Brain microvascular endothelial cell (primary cell): Measurements from ENCODE around the gene IKBKE.

Experiments used
- DNase-seq: peaks from one replicate; pipeline ENCODE4 v3.0.0-alpha.2; 2020
- H3K27ac ChIP-seq: fragments of 250-450 bp; sonication (Bioruptor Pico); 2 replicates; pipeline ENCODE4 v1.5.1; 2020; ENCODE audit warnings: mild to moderate bottlenecking, moderate library complexity
- H3K27me3 ChIP-seq: fragments of 250-450 bp; sonication (Bioruptor Pico); replicated peaks from 2 replicates; pipeline ENCODE4 v1.5.1; 2020; ENCODE audit warnings: mild to moderate bottlenecking
- H3K36me3 ChIP-seq: fragments of 250-450 bp; sonication (Bioruptor Pico); replicated peaks from 2 replicates; pipeline ENCODE4 v1.5.1; 2020; ENCODE audit warnings: mild to moderate bottlenecking
- H3K4me3 ChIP-seq: 2 replicates; pipeline ENCODE4 v1.5.1; 2011; ENCODE audit warnings: low read depth, mild to moderate bottlenecking, control low read depth, low read length, moderate library complexity
- in situ Hi-C: cut with HindIII; loops from 2 replicates; pipeline ENCODE4 v1.10.0; 2017; ENCODE audit warnings: low sequenced_read_pairs, low pct_ligation_motif_present
- TF ChIP-seq, protein P1 (sequence below): IDR thresholded peaks from 2 replicates; pipeline ENCODE4 v1.5.1; 2011; ENCODE audit warnings: low read depth, mild to moderate bottlenecking, moderate library complexity, low read length, control low read depth, inconsistent platforms; ENCODE audit errors: missing control alignments

Gene IKBKE

DNA sequence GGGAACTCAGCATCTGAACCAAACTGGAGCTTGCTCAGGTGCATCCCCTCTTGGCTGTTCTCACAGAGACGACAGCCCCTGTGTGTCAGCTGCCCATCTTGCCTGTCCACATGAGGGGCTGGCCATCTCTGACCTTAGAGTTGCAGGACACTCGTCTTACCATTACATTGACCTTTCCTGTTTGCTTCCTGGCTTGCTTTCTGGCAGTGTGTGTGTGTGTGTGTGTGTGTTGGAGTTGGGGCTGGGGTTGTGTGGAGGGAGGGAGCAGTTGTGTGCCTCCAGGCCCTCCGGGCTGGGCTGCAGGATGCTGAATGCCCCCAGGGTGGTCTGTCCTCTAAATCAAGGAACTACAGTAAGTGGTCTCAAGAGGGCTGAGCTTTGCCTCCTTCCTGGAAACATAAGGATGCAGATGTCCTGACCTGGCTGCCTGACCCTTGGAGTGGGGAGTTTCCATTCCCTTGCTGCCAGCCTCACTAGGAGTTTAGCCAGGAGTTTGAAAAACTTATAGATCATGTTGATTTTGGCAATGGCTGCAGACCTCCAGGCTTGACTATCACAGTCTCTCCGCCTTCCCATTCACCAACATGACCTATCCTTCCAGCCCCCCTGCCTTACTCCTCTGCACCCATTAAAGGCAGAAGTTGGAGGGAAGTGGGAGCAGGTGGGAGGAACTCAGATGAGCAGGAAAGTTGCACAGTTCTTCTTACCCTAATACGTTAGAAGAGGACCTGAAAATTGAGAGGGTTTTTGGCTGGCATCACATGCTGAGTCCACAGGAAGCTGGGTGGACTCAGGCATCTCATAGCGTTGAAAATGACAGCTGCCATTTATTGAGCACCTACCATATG is 56.0 kb downstream of the IKBKE start:
- in situ Hi-C loops: no loop called here
- DNase-seq: no peak
- no peaks in the 10 kb centered on the region for H3K36me3 ChIP-seq
- no peaks in the 10 kb centered on the region for H3K27me3 ChIP-seq
- TF ChIP-seq, protein P1, sequence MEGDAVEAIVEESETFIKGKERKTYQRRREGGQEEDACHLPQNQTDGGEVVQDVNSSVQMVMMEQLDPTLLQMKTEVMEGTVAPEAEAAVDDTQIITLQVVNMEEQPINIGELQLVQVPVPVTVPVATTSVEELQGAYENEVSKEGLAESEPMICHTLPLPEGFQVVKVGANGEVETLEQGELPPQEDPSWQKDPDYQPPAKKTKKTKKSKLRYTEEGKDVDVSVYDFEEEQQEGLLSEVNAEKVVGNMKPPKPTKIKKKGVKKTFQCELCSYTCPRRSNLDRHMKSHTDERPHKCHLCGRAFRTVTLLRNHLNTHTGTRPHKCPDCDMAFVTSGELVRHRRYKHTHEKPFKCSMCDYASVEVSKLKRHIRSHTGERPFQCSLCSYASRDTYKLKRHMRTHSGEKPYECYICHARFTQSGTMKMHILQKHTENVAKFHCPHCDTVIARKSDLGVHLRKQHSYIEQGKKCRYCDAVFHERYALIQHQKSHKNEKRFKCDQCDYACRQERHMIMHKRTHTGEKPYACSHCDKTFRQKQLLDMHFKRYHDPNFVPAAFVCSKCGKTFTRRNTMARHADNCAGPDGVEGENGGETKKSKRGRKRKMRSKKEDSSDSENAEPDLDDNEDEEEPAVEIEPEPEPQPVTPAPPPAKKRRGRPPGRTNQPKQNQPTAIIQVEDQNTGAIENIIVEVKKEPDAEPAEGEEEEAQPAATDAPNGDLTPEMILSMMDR: no peak
- no peak overlapping the region for H3K27ac ChIP-seq
- no peak overlapping the region for H3K4me3 ChIP-seq

DNA sequence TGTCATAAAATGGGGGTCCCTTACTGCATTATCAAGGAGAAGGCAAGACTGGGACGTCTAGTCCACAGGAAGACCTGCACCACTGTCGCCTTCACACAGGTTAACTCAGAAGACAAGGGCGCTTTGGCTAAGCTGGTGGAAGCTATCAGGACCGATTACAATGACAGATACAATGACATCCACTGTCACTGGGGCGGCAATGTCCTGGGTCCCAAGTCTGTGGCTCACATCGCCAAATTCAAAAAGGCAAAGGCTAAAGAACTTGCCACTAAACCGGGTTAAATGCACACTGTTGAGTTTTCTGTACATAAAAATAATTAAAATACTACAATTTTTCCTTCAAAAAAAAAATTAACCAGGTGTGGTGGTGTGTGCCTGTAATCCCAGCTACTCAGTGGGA is 59.1 kb downstream of the IKBKE start:
- H3K27ac ChIP-seq: no peak overlapping the region
- TF ChIP-seq, protein P1: no peak
- in situ Hi-C loops: no loop called here
- no peaks in the 10 kb centered on the region for H3K27me3 ChIP-seq
- no peak for DNase-seq
- no peaks in the 10 kb centered on the region for H3K36me3 ChIP-seq
- H3K4me3 ChIP-seq: no peak overlapping the region

DNA sequence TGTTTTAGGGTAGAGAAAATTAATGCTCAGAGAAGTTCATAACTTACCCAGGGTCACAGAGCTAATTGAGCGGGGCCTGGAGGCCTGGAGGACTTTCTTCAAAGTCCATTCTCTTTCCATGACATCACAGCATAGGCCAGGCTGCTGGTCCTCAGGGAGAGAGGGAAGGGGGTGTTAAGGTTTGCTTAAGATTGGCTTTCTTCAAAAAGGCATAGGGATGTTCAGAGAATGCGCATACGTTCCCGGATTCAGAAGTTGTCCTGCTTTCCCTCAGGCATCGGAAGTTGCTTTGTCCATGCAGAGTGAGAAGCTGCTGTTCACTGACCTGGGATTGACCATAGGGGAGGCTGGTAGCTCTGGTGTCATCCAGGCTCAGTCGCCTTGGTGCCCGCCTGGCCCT is 62.1 kb downstream of the IKBKE start:
- DNase-seq: no peak
- Histone ChIP-seq H3K4me3 (no peak overlapping the region), H3K27ac (no peak overlapping the region), H3K36me3 (no peaks in the 10 kb centered on the region), H3K27me3 (no peaks in the 10 kb centered on the region)
- in situ Hi-C loops: no loop called here
- TF ChIP-seq, protein P1: no peak

DNA sequence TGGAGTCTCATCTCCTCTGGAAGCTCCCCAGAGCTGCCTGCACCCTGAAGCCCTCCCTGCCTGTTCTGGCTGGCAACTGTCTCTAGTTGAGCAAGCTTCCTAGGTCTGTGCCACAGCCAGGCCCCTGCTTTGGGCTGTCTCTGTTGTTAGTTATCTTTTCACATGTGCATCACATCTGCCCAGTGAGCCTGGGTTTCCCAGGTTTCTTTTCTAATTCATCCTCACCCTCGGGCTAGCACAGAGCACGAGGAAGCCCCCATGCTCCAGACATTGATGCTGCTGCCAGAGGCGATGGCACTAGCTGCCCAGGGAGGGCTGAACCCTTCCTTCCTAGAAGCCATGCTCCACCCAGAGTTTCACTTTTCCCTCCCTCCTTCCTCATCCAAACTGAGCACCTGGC is 64.3 kb downstream of the IKBKE start:
- no peaks in the 10 kb centered on the region for H3K36me3 ChIP-seq
- in situ Hi-C loops: no loop called here

DNA sequence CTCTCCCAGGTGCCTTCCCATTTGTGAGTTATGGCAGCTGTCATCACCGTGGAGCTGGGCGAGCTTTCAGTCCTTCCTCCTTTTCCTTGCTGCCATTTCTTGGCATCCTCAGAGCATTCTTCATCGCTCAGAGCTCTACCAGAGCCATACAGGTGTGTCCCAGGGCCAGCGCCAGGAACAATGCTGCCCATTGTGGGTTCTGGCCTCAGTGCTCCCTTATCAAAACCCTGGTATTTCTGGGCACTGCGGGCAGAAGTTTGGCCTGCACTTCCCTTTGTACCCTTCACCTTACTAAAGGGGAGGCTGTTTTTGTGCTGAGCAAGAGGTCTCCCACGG is 65.5 kb downstream of the IKBKE start:
- TF ChIP-seq, protein P1: no peak
- H3K36me3 ChIP-seq: no peaks in the 10 kb centered on the region
- no peak for DNase-seq
- no peak overlapping the region for H3K4me3 ChIP-seq
- H3K27me3 ChIP-seq: no peaks in the 10 kb centered on the region
- in situ Hi-C loops: no loop called here
- no peak overlapping the region for H3K27ac ChIP-seq

More for the DNA sequence above, 64.3 kb downstream of the IKBKE start:
- Histone ChIP-seq H3K27ac (no peak overlapping the region), H3K4me3 (no peak overlapping the region), H3K27me3 (no peaks in the 10 kb centered on the region)
- TF ChIP-seq, protein P1: no peak
- no peak for DNase-seq

DNA sequence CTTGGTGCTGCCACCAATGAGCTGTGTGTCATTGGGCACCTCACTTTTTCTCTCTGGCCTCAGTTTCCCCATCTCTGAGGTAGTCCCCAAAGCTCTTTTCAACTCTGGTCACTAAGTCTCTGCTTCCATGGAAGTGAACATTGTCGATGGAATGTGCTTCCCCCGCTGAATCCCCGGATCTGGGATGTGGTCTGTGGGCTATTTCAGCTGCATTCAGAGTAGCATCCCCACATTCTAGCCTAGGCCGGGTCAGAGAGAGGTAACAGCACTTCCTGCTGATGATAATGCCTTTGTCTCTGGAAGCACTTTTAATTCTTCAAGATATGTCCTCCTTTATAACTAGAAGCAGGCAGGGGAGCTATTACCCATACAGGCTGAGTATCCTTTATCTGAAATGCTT is 66.9 kb downstream of the IKBKE start:
- Histone ChIP-seq H3K36me3 (no peaks in the 10 kb centered on the region), H3K27me3 (no peaks in the 10 kb centered on the region), H3K27ac (no peak overlapping the region), H3K4me3 (no peak overlapping the region)
- in situ Hi-C loops: no loop called here
- DNase-seq: peak; percentile 59
- TF ChIP-seq, protein P1: no peak
